Measurements from ENCODE around the gene TBC1D3L.
"Not testable (repeated sequence)": the region's sequence is repeated elsewhere in the genome, so short reads cannot be mapped to it uniquely, and the experiment has no call there.

TBC1D3L gene

DNA sequence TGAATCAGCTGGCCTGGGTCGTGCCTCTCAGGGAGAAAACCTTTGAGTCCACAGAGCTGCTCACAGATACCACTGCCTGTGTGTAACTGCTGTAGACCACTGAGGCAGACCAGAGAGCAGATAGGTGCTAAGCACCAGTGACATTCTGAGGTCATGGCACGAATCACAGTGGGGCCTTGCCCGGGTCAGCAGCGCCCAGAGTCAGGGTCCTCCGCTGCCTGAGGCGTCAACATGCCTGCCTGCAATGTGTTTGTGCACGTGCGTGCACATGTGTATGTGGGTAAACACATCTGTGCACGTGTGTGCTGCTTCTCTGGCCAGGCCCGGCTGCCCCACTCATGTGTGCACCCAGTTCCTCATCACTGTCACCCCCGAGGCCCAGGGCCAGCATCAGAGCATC, at the start of gene TBC1D3L:
TSS of gene TBC1D3L (minus strand) at position 101 of the 400 bp plus-strand sequence. CDS start 1,540 bp downstream, outside the sequence.
- DNase-seq (ENCODE audit: low spot score) = not testable (repeated sequence)

DNA sequence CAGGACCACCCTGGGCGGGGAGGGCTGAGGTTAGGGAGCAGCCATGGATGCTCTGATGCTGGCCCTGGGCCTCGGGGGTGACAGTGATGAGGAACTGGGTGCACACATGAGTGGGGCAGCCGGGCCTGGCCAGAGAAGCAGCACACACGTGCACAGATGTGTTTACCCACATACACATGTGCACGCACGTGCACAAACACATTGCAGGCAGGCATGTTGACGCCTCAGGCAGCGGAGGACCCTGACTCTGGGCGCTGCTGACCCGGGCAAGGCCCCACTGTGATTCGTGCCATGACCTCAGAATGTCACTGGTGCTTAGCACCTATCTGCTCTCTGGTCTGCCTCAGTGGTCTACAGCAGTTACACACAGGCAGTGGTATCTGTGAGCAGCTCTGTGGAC, 14.8 kb upstream of the TBC1D3L start, which contains the start of gene TBC1D3D:
TSS of gene TBC1D3D (plus strand) at position 301 of the 400 bp plus-strand sequence. CDS start 1,585 bp downstream, outside the sequence.
- DNase-seq (ENCODE audit: low spot score) = not testable (repeated sequence)
